Thyroid gland (tissue), 4 donors: ENCODE results near the gene CBX1. TPM values are rescaled to one million over a fixed set of nuclear protein-coding genes. Genes with fewer than 3 reads are reported as not detected.
"Not testable (repeated sequence)": the region's sequence is repeated elsewhere in the genome, so short reads cannot be mapped to it uniquely, and the experiment has no call there.

Experiments
- DNase-seq, 2 donors: peaks; one replicate each; pipeline ENCODE4 v3.0.0-alpha.2; 2019
- H3K27ac ChIP-seq, 3 donors: fragments of 200-600 bp; sonication (generic); 1 replicate in 2 of 3; 2 replicates in 1 of 3; pipeline ENCODE4 v1.5.1; 2016 to 2019; ENCODE audit warnings: mild to moderate bottlenecking in 1 of 3, moderate library complexity in 1 of 3
- H3K27me3 ChIP-seq: fragments of 200-600 bp; sonication (generic); one replicate; pipeline ENCODE4 v1.5.1; 2019
- H3K36me3 ChIP-seq, 2 donors: fragments of 200-600 bp; sonication (generic); one replicate each; pipeline ENCODE4 v1.5.1; 2016 to 2019
- H3K4me1 ChIP-seq, 2 donors: fragments of 200-600 bp; sonication (generic); one replicate each; pipeline ENCODE4 v1.5.1; 2017 to 2019
- H3K4me3 ChIP-seq, 3 donors: fragments of 200-600 bp; sonication (generic); replicated peaks in 1 of 3; 1 replicate in 2 of 3; 2 replicates in 1 of 3; pipeline ENCODE4 v1.5.1; 2016; ENCODE audit warnings: mild to moderate bottlenecking in 1 of 3
- H3K9me3 ChIP-seq: fragments of 200-600 bp; sonication (generic); one replicate; pipeline ENCODE4 v1.5.1; 2017
- POLR2A ChIP-seq, 2 donors: fragments of 450-650 bp; IDR thresholded peaks; one replicate each; pipeline ENCODE4 v1.6.1; 2017; ENCODE audit warnings: antibody characterized with exemption in 2 of 2, mild to moderate bottlenecking in 2 of 2, moderate library complexity in 1 of 2
- WGBS, 2 donors: methylation state at CpG; one replicate each; pipeline ENCODE4 v1.1.5; 2017; 5-methylcytosine and 5-hydroxymethylcytosine counted together
- intact Hi-C: fragments of 100-400 bp; cut with DNase I; formaldehyde crosslinking; loops from one replicate; pipeline ENCODE4 v1.15.1; 2023
- total RNA-seq, 4 donors: library from RNA; depleted of rRNA; stranded (reverse); fragments of >200 nt; gene quantifications; one replicate each; pipeline ENCODE4 v1.2.3, GENCODE V29; 2016
- TF ChIP-seq, protein P1 (sequence below), 6 experiments: fragments of 200-600 bp in 3 of 6; fragments of 450-650 bp in 3 of 6; sonication (generic) in 3 of 6; IDR thresholded peaks; one replicate each; pipeline ENCODE4 v1.5.1; 2016 to 2019; ENCODE audit warnings: antibody characterized with exemption in 6 of 6, mild to moderate bottlenecking in 2 of 6, inconsistent platforms in 1 of 6, moderate library complexity in 1 of 6

CBX1 gene
- total RNA-seq, 4 donors from 2014 or later: 33.0 to 49.1 (median 38.2) TPM

DNA sequence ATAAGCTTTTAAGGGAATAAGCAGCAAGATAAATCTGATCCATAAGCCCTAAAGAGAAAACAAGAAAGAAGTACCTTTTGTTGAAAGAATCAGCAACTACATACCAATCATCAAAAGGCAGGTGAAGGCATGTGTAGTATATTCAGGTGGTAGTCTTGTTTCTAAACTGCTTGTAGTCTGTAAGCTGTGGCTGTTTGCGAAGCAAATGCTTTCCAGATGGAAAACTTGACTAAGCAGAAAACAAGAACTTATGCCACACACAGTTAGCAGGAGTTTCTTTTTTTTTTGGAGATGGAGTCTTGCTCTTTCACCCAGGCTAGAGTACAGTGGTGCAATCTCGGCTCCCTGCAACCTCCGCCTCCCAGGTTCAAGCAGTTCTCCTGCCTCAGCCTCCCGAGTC is 5.7 kb downstream of the CBX1 start:
- no peaks in the 10 kb centered on the region for H3K36me3 ChIP-seq
- DNase-seq: no peak
- no peak overlapping the region for H3K4me3 ChIP-seq
- H3K27ac ChIP-seq: peak overlapping the region in 1 of 3 donors; percentile 23
- no peak for TF ChIP-seq POLR2A (IDR thresholded peaks at IDR 0.05)
- TF ChIP-seq, protein P1, sequence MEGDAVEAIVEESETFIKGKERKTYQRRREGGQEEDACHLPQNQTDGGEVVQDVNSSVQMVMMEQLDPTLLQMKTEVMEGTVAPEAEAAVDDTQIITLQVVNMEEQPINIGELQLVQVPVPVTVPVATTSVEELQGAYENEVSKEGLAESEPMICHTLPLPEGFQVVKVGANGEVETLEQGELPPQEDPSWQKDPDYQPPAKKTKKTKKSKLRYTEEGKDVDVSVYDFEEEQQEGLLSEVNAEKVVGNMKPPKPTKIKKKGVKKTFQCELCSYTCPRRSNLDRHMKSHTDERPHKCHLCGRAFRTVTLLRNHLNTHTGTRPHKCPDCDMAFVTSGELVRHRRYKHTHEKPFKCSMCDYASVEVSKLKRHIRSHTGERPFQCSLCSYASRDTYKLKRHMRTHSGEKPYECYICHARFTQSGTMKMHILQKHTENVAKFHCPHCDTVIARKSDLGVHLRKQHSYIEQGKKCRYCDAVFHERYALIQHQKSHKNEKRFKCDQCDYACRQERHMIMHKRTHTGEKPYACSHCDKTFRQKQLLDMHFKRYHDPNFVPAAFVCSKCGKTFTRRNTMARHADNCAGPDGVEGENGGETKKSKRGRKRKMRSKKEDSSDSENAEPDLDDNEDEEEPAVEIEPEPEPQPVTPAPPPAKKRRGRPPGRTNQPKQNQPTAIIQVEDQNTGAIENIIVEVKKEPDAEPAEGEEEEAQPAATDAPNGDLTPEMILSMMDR (IDR thresholded peaks at IDR 0.05): no peak
- H3K27me3 ChIP-seq: no peaks in the 10 kb centered on the region
- intact Hi-C loops: no loop called here
- 81 to 88% methylated on average over 4 of the region's 4 CpGs for WGBS, 2 donors
- H3K4me1 ChIP-seq: peaks cover 11 to 21% of the 10 kb centered on the region in 2 donors
- no peaks in the 10 kb centered on the region for H3K9me3 ChIP-seq

- Histone ChIP-seq H3K27ac (peak overlapping the region; percentile 4 to 57 (median 29)), H3K9me3 (no peaks in the 10 kb centered on the region), H3K4me1 (peaks cover 9 to 15% of the 10 kb centered on the region in 2 donors), H3K4me3 (no peak overlapping the region), H3K36me3 (no peaks in the 10 kb centered on the region), H3K27me3 (no peaks in the 10 kb centered on the region)
- TF ChIP-seq POLR2A (IDR thresholded peaks at IDR 0.05): no peak
- TF ChIP-seq, protein P1 (IDR thresholded peaks at IDR 0.05): no peak
- DNase-seq: no peak
- 90% methylated on average over 11 of the region's 11 CpGs for WGBS, 2 donors
- intact Hi-C loops: no loop called here
Measured at GRCh38 chr17:48093341-48094045, 7.8 kb downstream of the CBX1 start.

DNA sequence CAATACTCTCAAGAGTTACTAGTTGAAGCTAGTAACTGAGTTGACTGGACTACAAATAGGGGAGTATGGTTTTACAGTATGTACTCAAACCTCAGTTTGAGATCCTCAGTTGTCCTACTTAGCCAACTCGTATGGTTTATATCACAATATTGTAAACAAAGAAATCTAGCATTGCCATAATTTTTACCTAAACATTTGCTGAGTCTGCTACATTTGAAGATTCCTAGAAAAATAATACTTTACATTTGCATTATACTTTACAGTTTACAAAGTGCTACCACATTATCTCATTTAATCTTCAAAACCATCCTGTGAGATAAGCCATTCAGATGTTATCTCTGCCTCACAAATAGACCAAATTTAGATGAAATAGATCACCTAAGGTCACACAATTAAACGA is 16.3 kb downstream of the CBX1 start:
- TF ChIP-seq, protein P1 (IDR thresholded peaks at IDR 0.05): no peak
- TF ChIP-seq POLR2A (IDR thresholded peaks at IDR 0.05): no peak
- intact Hi-C loops: no loop called here
- no peak overlapping the region for H3K4me3 ChIP-seq
- DNase-seq: no peak
- peaks cover 26 to 34% of the 10 kb centered on the region in 2 donors for H3K4me1 ChIP-seq
- H3K27ac ChIP-seq: peak overlapping the region; percentile 49 to 90 (median 79)
- no peaks in the 10 kb centered on the region for H3K36me3 ChIP-seq
- H3K27me3 ChIP-seq: no peaks in the 10 kb centered on the region
- H3K9me3 ChIP-seq: no peaks in the 10 kb centered on the region
- 44 to 48% methylated on average over 2 of the region's 2 CpGs for WGBS, 2 donors

- TF ChIP-seq, protein P1 (IDR thresholded peaks at IDR 0.05): no peak
- no peak for TF ChIP-seq POLR2A (IDR thresholded peaks at IDR 0.05)
- 86 to 88% methylated on average over 5 of the region's 5 CpGs for WGBS, 2 donors
- Histone ChIP-seq H3K27me3 (no peaks in the 10 kb centered on the region), H3K36me3 (no peaks in the 10 kb centered on the region), H3K4me1 (peaks cover 33 to 45% of the 10 kb centered on the region in 2 donors), H3K9me3 (no peaks in the 10 kb centered on the region), H3K4me3 (no peak overlapping the region), H3K27ac (peak overlapping the region in 1 of 3 donors; percentile 15)
- intact Hi-C loops: loop anchor here (2.0 kb wide), 1 partner anchor 49 kb away; no protein-coding TSS in a partner anchor
- DNase-seq: no peak
Measured at GRCh38 chr17:48081858-48082257, 19.4 kb downstream of the CBX1 start.

DNA sequence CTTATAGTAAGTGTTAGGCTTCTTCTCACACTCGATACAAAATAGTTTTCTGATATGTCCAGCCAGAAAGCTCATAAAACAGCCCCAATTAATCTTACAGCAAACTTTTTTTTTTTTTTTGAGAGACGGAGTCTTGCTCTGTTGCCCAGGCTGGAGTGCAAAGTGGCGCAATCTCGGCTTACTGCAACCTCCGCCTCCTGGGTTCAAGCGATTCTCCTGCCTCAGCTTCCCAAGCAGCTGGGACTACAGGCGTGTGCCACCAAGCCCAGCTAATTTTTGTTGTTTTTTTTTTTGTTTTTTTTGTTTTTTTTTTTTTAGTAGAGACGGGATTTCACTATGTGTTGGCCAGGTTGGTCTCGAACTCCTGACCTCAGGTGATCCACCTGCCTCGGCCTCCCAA is 24.1 kb downstream of the CBX1 start:
- H3K9me3 ChIP-seq, H3K27me3 ChIP-seq, DNase-seq, intact Hi-C loops, H3K36me3 ChIP-seq, H3K4me3 ChIP-seq: not testable (repeated sequence)
- Histone ChIP-seq H3K27ac (peak overlapping the region; percentile 79 to 93 (median 91)), H3K4me1 (peaks cover 40 to 55% of the 10 kb centered on the region in 2 donors)
- 83 to 84% methylated on average over 10 of the region's 10 CpGs for WGBS, 2 donors
